ENCODE data around the gene NKPD1. TPM values are rescaled to one million over a fixed set of nuclear protein-coding genes. Genes with fewer than 3 reads are reported as not detected.
A peak's percentile ranks its signal among the peaks of the same experiment; 100 is the strongest.

NKPD1 gene
- total and polyA plus RNA-seq, 9 of the 15 experiments (the other 6 are each of a cell fraction or from before 2014, with no cell fraction given): 0.03 to 0.09 (median 0.04) TPM; not detected in 5

DNA sequence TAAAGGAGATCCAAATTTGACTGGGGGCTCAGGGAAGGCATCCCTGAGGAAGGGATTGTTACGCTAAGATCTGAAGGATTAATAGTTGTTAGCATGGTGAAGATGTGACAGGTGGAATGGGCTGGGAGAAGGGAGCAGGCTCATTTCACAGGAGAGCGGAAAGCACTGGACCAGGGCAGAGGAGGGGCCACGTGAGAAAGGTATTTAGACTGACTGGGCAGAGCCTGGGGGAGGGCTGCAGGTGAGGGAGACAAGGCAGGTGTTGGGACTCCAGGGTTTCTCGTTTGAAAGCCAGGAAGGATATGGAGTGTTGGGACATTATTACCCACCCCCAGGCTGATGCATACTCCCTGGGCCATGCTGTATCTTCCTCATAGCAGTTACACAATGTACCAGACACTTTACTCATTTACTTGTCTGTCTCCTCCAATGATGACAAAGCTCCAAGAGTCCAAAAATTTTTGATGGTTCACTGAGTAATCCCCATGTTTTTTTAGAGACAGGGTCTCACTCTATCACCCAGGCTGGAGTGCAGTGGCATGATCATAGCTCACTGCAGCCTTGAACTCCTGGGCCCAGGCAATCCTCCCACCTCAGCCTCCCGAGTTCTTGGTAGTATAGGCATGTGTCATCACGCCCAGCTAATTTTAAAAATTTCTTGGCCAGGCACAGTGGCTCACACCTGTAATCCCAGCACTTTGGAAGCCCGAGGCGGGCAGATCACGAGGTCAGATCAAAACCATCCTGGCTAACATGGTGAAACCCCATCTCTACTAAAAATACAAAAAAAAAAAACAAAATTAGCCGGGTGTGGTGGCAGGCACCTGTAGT, 14.9 kb upstream of the NKPD1 start (continued):
- TF ChIP-seq, protein P1, sequence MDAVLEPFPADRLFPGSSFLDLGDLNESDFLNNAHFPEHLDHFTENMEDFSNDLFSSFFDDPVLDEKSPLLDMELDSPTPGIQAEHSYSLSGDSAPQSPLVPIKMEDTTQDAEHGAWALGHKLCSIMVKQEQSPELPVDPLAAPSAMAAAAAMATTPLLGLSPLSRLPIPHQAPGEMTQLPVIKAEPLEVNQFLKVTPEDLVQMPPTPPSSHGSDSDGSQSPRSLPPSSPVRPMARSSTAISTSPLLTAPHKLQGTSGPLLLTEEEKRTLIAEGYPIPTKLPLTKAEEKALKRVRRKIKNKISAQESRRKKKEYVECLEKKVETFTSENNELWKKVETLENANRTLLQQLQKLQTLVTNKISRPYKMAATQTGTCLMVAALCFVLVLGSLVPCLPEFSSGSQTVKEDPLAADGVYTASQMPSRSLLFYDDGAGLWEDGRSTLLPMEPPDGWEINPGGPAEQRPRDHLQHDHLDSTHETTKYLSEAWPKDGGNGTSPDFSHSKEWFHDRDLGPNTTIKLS (IDR thresholded peaks at IDR 0.05; ENCODE audit: borderline replicate concordance, low read depth): no peak
- TF ChIP-seq FOXP1 (CRISPR knock-in tag; IDR thresholded peaks at IDR 0.05) (no peak), U2AF1 (optimal IDR thresholded peaks at IDR 0.05; ENCODE audit: low read depth, low read length) (no peak)

DNA sequence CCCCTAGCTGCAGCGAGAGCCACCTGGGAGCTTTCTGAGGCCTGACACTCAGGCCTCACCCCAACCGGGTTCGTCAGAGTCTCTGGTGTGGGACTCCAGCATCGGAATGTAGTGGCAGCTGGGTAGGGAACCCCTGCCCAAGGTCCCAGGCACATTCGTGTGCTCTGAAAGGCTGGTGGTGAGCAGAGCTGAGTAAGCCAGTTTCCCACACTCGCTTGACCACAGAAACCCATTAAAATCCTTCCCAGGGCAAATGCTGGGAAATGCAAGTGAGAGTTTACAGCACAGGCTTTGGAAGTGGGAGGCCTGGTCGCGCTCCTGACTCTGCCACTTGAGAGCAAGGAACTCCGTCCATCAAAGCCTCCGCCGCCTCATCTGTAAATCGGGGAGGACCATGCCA, 13.0 kb upstream of the NKPD1 start:
- H3K4me3 ChIP-seq: no peak overlapping the region
- no peak for TF ChIP-seq ZNF764 (CRISPR knock-in tag; IDR thresholded peaks at IDR 0.05; ENCODE audit: low read depth)
- TF ChIP-seq SMAD3 (CRISPR knock-in tag; conservative IDR thresholded peaks at IDR 0.05): no peak
- TF ChIP-seq SIX5 (IDR thresholded peaks at IDR 0.05; ENCODE audit: borderline replicate concordance in 1 of 2, insufficient read depth in 1 of 2, low read depth in 1 of 2, low read length in 2 of 2): no peak
- no peak for TF ChIP-seq ZC3H8 (IDR thresholded peaks at IDR 0.05)
- no peak for TF ChIP-seq RHOXF2B (CRISPR knock-in tag; conservative IDR thresholded peaks at IDR 0.05)
- no peak for TF ChIP-seq GATAD2B (IDR thresholded peaks at IDR 0.05; ENCODE audit: borderline replicate concordance)
- TF ChIP-seq ZNF282 (CRISPR knock-in tag; IDR thresholded peaks at IDR 0.05): no peak
- TF ChIP-seq ARNT (IDR thresholded peaks at IDR 0.05): no peak
- TF ChIP-seq, protein P2, sequence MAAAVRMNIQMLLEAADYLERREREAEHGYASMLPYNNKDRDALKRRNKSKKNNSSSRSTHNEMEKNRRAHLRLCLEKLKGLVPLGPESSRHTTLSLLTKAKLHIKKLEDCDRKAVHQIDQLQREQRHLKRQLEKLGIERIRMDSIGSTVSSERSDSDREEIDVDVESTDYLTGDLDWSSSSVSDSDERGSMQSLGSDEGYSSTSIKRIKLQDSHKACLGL (CRISPR knock-in tag; IDR thresholded peaks at IDR 0.05; ENCODE audit: borderline replicate concordance, poor library complexity, severe bottlenecking): no peak
- no peak for TF ChIP-seq CREB1 (IDR thresholded peaks at IDR 0.05)
- no peak for TF ChIP-seq CREB1 (CRISPR knock-in tag; IDR thresholded peaks at IDR 0.05)
- no peak for TF ChIP-seq TAF9B (IDR thresholded peaks at IDR 0.05; ENCODE audit: partially characterized antibody)
- no peak for TF ChIP-seq ZNF695 (CRISPR knock-in tag; IDR thresholded peaks at IDR 0.05)

More for the DNA sequence above, 13.0 kb upstream of the NKPD1 start:
- Histone ChIP-seq H3K9me1 (ENCODE audit: control insufficient read depth, insufficient read depth, low read length) (no peaks in the 10 kb centered on the region), H3K4me1 (replicated peaks in 1 of 2; ENCODE audit: control insufficient read depth in 2 of 2, insufficient read depth in 2 of 2, low read length in 2 of 2) (peaks cover 37 to 48% of the 10 kb centered on the region in 2 experiments), H3K9me3 (replicated peaks; ENCODE audit: control insufficient read depth, insufficient read depth, low read depth, low read length) (no peaks in the 10 kb centered on the region), H2AFZ (ENCODE audit: low read depth, low read length) (no peak overlapping the region), H3K27me3 (ENCODE audit: control insufficient read depth in 2 of 2, insufficient read depth in 2 of 2, low read length in 2 of 2) (no peaks in the 10 kb centered on the region), H4K20me1 (replicated peaks; ENCODE audit: control insufficient read depth, insufficient read depth, low read length) (peaks cover 4% of the 10 kb centered on the region; the same call in 1 of the 2 replicates), H3K36me3 (ENCODE audit: control insufficient read depth, insufficient read depth, low read length) (no peaks in the 10 kb centered on the region), H3K4me2 (ENCODE audit: insufficient read depth, low read length) (no peak overlapping the region), H3K9ac (ENCODE audit: insufficient read depth in 1 of 2, low read depth in 2 of 2, low read length in 2 of 2) (peak overlapping the region in 1 of 2 experiments; percentile 55; a peak in 1 of 4 replicates), H3K79me2 (ENCODE audit: control insufficient read depth, insufficient read depth, low read length) (peaks cover 26% of the 10 kb centered on the region), H3K27ac (ENCODE audit: extremely low read depth, low read depth, low read length) (no peak overlapping the region)
- no peak for FAIRE-seq
- 69% methylated on average over 12 of the region's 12 CpGs for whole genome bisulfite sequencing (ENCODE audit: insufficient coverage, low coverage, missing lambda C conversion rate)
- no peak for DNase-seq (ENCODE audit: extremely low read depth in 1 of 4, low spot score in 3 of 4)
- in situ Hi-C loops (cut with MboI) (no loop called here), intact Hi-C loops (cut with micrococcal nuclease) (no loop called here)
- BruUV-seq (replicated peaks): no TSS peak
- ATAC-seq: no peak
- ChIA-PET POLR2A (no interaction called here), CTCF (ENCODE audit: low intra/inter-chr PET ratio) (no interaction called here)

Measured in K562 (cell line).